ENCODE measurements around the gene EGFR. TPM values are rescaled to one million over a fixed set of nuclear protein-coding genes. Genes with fewer than 3 reads are reported as not detected.

EGFR gene
- total RNA-seq, 2 donors from 2014 or later = 42.5 to 44.2 TPM

DNA sequence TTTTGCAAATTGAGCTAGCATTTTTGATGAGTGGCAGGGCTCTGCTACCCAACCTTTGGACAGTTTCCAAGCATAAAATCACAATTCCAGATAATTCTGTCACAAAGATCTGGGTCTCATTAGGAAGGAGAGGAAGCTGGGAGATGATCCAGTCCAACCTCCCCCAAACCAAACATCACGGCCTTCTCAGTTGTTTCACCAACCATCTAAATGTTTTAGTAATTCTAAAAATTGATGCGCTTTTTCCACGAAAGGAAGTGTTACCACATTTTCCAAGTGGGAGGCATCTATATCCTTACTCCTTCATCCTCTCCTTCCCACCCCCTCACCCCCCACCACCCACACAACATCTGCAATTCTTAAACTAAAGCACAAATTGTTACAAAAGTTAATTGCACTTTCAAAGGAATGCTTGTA is 108.3 kb downstream of the EGFR start:
- no peaks in the 10 kb centered on the region for H3K27me3 ChIP-seq
- 84 to 90% methylated on average over 3 of the region's 3 CpGs for WGBS, 2 donors
- no peak for ATAC-seq
- intact Hi-C loops (cut with DNase I) = no loop called here
- H3K36me3 ChIP-seq (replicated peaks in 1 of 2; ENCODE audit: insufficient read depth in 1 of 2, low read depth in 2 of 2) = no peaks in the 10 kb centered on the region
- DNase-seq = no peak
- H3K27ac ChIP-seq = peak overlapping the region in 1 of 4 donors; percentile 24
- H3K4me3 ChIP-seq = no peak overlapping the region
- TF ChIP-seq, protein P1, sequence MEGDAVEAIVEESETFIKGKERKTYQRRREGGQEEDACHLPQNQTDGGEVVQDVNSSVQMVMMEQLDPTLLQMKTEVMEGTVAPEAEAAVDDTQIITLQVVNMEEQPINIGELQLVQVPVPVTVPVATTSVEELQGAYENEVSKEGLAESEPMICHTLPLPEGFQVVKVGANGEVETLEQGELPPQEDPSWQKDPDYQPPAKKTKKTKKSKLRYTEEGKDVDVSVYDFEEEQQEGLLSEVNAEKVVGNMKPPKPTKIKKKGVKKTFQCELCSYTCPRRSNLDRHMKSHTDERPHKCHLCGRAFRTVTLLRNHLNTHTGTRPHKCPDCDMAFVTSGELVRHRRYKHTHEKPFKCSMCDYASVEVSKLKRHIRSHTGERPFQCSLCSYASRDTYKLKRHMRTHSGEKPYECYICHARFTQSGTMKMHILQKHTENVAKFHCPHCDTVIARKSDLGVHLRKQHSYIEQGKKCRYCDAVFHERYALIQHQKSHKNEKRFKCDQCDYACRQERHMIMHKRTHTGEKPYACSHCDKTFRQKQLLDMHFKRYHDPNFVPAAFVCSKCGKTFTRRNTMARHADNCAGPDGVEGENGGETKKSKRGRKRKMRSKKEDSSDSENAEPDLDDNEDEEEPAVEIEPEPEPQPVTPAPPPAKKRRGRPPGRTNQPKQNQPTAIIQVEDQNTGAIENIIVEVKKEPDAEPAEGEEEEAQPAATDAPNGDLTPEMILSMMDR (IDR thresholded peaks at IDR 0.05) = no peak
- TF ChIP-seq POLR2A (IDR thresholded peaks at IDR 0.05) = no peak
- no peaks in the 10 kb centered on the region for H3K9me3 ChIP-seq
- H3K4me1 ChIP-seq = peaks cover 25% of the 10 kb centered on the region

DNA sequence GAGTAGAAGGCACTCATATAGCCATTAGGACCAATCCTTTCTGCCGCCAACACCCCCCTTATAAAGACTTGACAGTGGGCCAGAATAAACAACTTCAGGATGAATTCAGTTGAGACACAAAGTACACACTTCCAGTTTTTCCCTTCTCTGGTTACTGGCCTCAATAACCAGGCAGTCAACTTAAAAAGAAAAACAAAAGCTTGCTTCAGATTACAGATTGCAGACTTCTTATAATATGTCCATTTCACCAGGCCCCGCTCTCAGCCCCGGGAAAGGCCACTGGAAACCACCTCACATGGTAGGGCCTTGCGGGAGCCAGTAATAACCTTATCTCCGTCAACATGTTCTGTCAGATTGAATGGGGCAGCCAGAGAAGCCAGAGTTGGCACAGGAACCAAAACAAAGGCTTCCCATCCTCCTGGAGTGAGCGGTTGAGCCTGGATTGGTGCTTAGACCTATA is 108.8 kb downstream of the EGFR start:
- Histone ChIP-seq H3K9me3 (no peaks in the 10 kb centered on the region), H3K4me3 (no peak overlapping the region), H3K4me1 (peaks cover 20% of the 10 kb centered on the region), H3K36me3 (replicated peaks in 1 of 2; ENCODE audit: insufficient read depth in 1 of 2, low read depth in 2 of 2) (no peaks in the 10 kb centered on the region), H3K27ac (peak overlapping the region in 2 of 4 donors; percentile 2 to 24), H3K27me3 (no peaks in the 10 kb centered on the region)
- intact Hi-C loops (cut with DNase I) = no loop called here
- no peak for DNase-seq
- TF ChIP-seq, protein P1 (IDR thresholded peaks at IDR 0.05) = no peak
- TF ChIP-seq POLR2A (IDR thresholded peaks at IDR 0.05) = no peak
- 31 to 48% methylated on average over 6 of the region's 6 CpGs for WGBS, 2 donors
- no peak for ATAC-seq

DNA sequence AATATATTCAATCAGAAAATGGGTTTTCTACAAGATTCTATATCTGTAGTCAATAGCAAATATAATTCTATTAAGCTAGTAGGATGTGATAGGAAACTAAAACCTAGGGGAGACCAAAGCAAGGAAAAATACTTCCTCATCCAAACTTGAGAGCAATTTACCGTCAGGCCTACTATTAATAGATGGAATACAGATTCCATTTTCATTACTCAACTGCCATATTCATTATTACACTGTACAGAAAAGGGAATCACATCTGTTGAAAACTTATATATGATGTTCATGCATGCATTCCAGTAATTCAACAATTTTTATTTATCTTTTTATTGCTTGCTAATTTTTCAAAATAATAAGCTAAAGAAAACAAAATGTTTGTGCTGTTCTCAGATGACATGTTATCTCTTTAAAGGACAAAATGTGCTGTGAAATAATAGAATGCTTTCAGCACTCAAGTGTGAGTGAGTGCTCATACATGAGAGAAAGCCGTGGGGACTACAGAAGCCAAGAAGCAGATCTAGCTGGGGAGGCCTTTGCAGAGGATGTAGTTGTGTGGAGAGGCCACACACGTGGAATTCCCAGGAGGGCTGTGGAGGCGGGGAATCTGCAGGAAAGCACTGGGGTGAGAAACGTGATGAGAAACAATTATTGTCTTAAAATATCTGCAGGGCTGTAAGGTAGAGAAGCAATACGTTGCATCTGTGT is 110.0 kb downstream of the EGFR start:
- TF ChIP-seq, protein P1 (IDR thresholded peaks at IDR 0.05) = no peak
- no peak for TF ChIP-seq POLR2A (IDR thresholded peaks at IDR 0.05)
- Histone ChIP-seq H3K27me3 (no peaks in the 10 kb centered on the region), H3K4me1 (peaks cover 25% of the 10 kb centered on the region), H3K27ac (peak overlapping the region in 2 of 4 donors; percentile 14 to 43), H3K4me3 (no peak overlapping the region), H3K9me3 (no peaks in the 10 kb centered on the region), H3K36me3 (replicated peaks in 1 of 2; ENCODE audit: insufficient read depth in 1 of 2, low read depth in 2 of 2) (no peaks in the 10 kb centered on the region)
- intact Hi-C loops (cut with DNase I) = no loop called here
- WGBS, 2 donors = 57 to 73% methylated on average over 6 of the region's 6 CpGs
- DNase-seq (peak in 1 of 4 donors; percentile 35), ATAC-seq (no peak)

DNA sequence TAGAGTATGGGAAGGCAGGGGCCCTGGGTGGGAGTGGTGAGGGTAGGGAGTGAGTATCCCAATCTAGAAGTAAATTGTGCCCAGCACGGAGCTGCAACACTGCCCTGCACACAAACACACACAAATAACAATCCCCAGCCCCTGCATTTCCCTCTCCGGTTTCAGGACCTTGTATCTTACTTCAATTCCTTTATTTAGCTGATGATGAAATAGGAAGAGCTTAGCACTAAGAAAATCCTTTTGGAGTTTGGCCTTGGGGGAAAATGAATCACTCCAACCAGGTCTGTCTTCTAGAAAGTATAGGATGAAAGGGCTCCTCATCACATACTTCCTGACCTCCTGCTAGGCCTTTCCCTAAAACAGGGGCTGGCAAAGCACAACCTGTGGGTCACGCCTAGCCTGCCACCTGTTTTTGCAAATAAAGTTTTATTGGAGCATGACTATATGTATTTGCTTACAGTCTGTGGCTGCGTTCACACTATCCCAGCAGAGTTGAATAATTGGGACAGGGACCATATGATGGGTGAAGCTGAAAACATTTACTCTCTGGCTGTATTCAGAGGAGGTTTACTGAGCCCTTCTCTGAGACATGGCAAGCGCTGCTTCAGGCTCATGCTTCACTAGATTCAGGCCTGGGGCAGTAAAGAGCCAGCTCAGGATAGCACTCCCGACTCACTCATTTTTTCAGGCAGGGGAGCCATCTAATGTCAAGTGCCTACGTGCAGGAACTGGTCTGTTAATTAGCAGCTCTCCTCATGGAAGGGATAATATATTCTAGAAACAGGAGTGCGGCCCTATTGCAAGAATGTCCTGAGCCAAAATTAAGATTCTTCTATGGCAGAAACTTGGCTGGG is 111.0 kb downstream of the EGFR start:
- Histone ChIP-seq H3K4me1 (peaks cover 25% of the 10 kb centered on the region), H3K27ac (peak overlapping the region in 3 of 4 donors; percentile 39 to 50 (median 43)), H3K36me3 (replicated peaks in 1 of 2; ENCODE audit: insufficient read depth in 1 of 2, low read depth in 2 of 2) (no peaks in the 10 kb centered on the region), H3K4me3 (no peak overlapping the region), H3K9me3 (no peaks in the 10 kb centered on the region), H3K27me3 (no peaks in the 10 kb centered on the region)
- TF ChIP-seq, protein P1 (IDR thresholded peaks at IDR 0.05) = no peak
- no peak for TF ChIP-seq POLR2A (IDR thresholded peaks at IDR 0.05)
- WGBS, 2 donors = 80 to 85% methylated on average over 8 of the region's 8 CpGs
- intact Hi-C loops (cut with DNase I) = no loop called here
- DNase-seq = no peak
- peak; percentile 22 for ATAC-seq
